IPS-NIHi11 (cell line): Measurements from ENCODE around the gene BFSP2.
"Not testable (repeated sequence)": the region's sequence is repeated elsewhere in the genome, so short reads cannot be mapped to it uniquely, and the experiment has no call there.

ENCODE experiments used
- DNase-seq: peaks from one replicate; pipeline ENCODE4 v3.0.0; 2012; ENCODE audit warnings: mixed read lengths, low spot score

The BFSP2 gene

DNA sequence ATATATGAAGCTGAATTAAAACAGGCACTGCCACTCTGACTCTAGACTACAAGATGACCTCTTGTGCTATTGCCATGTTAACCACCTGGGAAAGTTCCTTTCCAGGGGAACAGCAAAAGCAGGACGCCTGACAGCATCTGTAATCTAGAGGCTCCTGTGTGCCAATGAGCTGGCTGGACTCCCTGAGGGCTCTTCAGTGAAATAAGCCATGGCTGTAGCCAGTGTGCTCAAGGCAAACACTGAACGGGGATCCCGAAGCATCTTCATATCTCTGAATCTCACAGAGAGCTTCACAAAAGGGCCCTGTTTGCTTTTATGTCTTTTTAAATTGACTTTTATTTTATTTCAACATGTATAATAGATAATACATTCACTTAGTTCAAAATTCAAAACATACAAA lies 57.2 kb downstream of the BFSP2 start:
- DNase-seq, result no peak

DNA sequence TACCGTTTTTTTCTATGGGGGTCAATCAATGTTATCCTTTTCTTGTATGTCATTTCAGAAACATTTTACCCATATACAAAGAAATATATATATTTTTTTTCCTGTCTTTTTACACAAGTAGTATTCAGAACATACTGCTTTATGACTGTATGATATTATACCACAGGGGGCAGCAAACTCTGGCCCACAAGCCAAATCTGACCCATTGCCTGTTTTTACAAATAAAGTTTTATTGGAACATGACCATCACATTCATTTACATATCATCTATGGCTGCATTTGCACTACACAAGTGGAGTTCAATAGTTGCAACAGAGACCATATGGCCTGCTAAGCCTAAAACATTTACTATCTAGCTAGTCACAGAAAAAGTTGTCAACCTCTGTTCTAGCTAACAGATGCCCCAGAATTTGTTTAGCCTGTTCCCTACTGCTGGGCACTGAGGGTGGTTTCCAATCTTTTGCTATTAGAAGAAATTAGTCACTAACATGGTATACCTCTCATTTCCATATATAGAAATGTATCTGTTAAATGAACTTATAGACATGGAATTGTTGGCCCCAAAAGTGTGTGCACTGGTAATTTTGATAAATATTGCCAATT lies 57.7 kb downstream of the BFSP2 start:
- DNase-seq, result no peak

DNA sequence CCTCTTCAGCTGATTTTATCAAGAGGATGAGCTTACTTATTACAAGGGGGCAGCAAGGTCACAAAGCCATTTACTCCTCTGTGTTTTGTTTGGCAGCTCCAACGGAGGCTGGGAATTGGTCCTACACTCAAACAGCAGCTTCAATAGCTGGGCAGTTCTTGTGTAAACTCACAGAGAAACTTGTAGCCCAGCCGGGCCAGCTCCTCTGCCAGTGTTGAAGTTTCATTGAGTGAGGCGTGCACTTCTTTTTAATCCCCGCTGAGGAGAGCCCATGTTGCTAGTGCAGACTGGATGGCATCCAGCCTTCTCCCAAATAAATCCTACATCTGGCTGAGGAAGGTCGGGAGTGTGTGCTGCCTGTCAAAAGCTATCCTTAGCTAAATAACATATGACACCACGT lies 59.5 kb downstream of the BFSP2 start:
- no peak for DNase-seq

DNA sequence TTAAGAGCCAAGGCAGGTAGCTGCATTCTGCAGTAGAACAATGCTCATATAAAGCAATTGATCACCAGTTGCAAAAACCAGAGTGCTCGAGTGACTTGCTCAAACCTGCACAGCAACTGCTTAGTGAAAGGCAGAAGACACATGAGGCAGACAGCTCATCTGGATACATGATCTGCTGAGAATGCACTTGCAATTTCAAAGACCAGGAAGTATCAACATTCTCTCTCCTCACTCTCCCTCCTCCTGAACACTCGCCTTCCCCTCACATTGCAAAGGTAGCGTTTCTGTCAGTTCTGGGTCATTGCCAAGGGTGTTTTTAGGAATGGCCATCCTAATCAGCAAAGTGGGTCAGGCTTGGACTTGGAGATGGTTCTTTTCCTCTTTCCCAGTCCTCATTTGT lies 61.0 kb downstream of the BFSP2 start:
- DNase-seq, result no peak

DNA sequence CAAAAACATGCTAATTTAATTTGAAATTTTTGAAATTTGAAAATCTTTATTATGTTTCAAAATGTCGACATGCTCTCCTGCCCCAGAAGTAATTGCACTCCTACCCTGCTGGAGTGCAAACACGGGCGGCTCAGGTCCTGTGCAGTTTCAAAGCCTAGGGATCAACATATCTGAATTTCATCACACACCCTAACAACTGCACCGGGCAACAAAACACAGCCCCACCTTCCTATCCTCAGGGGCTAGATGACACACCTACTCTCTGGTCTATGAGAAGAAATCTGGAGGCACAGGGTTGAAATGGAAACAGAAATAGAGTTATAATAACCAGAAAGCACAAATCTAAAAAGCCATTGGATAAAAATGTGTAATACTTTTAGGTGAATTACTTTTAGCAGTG lies 61.4 kb downstream of the BFSP2 start:
- no peak for DNase-seq

DNA sequence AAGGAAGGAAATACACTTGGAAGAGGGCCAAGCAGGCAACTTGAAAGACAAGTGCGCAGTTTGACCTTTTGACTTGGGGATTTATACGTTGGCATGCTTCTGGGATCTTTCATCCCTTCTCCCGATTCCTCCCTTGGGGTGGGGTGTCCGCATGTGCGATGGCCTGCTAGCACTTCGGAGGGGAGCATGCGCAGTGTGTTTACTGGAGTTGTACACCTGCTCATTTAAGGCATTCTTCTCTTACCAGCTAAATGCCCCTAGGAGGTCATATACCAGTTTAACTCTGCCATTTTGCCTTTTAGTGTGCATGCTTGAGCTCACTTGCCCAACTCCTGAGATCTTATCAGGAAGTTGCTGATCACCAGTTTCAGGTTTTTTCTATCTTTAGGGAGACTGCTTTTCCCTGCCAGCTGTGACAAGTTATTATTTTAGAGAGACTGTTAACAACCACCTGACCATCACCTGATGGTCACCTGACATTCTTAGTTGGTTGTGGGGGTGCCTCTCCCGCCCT lies 63.5 kb downstream of the BFSP2 start:
- DNase-seq, result no peak

DNA sequence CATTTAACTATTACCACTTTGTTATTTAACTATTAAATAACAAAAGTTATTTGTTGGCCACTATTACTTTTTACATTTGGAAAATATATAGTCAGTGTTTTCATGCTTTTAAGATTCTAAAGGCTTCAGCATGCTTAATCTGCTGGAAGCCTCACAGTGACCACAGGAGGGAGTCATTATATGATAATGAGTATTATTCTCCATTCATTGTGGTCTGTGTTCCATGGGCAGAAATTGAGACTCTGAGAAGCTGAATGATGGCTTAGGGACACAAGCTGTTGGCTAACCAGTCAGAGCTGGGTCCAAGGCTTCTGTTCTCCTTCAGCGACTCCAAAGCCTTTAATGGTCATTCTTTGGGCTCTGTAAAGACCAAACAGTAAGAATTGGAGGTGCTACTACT lies 64.7 kb downstream of the BFSP2 start:
- no peak for DNase-seq

DNA sequence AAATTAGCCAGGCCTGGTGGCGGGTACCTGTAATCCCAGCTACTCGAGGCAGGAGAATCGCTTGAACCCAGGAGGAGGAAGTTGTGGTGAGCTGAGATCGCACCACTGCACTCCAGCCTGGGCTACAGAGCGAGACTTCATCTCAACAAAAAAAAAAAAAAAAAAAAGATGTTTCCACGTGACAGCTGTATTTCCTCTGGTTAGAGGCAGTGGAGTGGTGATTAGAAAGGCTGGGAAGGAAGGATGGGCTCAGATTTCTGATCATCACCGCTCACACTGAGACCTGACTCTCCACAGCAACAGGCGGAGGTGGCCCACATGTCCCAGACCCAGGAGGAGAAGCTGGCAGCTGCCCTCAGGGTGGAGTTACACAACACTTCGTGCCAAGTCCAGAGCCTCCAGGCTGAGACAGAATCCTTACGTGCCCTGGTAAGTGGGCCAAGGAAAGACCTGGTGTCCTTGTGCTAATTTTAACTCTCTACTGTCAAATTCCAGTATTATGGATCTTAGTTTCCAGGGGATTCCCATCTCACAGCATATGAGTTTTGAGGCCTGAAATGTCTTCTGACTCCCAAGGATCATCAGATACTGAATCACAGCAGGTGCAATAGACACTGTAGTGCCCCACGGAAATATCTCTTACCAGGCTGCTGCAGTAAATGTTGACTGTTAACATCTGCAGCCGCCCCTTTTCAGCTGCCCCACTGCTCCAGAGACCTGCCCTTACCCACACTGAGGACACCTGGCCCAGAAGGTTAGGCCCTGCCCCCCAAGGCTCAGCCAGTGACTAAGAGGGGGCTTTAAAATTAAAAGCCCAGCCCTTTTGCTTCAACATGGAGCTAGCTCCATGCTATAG lies 66.9 kb downstream of the BFSP2 start:
- no peak for DNase-seq

DNA sequence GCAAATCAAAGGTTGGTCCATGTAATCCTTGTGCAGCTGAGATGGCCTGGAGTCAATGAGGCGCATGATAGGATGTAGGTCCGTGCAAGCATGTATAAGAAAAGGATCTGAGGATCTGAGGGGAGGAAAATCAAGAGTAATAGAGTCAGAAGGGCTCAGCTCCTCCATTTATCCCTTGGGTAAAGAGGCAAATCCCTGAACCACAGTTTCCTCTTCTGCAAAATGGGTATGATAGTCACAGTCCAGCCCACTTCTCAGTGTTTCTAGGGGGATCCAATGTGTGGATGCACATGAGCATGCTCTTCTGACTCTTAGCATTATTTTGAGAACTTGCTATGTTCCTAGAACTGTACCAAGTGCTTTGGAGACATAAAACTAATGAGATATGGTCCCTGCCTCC lies 67.9 kb downstream of the BFSP2 start:
- no peak for DNase-seq

DNA sequence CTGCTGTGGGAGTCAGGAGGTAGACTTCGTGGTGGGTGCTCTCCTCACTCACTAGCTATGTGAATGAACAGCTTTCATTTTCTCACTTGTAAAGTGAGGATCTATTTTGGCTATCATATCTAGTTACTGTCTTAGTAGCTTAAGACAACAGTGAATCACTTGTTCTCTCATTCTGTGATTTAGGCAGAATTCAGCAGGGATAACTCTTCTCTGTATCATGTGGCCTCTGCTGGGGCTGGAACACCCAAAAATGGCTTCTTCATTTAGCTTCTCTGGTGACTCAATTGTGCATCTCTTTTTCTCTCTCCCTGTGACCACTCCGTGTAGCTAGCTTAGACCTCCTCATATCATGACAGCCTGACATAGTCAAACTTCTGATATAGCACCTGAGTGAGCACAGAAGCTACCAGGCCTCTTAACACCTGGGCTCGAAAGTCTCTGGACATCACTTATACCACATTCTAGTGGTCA lies 68.4 kb downstream of the BFSP2 start:
- DNase-seq, result no peak

DNA sequence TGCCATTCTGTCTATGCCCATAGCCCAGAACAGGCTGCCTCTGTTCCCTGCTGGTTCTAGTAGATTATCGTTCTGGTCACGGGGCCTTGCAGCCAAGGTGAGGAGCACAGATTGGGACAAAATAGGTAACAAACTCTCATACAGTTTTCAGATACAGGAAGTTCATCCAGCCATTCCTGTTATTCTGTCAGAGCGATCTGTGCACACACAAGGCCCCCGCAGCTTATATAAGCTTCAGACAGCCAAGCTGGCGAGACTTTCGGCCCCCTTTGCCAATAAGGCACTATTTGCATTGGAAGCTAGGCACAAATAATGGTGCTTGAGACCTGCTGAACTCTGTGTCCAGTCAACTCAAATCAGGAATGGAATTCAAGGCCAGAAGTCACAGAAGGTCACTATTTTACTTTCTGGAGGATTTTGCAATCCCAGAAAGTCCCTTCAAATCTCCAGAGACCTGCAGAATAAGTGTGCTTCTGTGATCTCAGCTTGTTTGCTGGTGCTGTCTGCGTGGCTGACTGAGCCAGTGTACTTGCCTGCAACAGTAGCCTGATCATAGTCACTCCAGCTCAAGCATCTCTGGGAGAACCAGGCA lies 69.4 kb downstream of the BFSP2 start:
- no peak for DNase-seq

DNA sequence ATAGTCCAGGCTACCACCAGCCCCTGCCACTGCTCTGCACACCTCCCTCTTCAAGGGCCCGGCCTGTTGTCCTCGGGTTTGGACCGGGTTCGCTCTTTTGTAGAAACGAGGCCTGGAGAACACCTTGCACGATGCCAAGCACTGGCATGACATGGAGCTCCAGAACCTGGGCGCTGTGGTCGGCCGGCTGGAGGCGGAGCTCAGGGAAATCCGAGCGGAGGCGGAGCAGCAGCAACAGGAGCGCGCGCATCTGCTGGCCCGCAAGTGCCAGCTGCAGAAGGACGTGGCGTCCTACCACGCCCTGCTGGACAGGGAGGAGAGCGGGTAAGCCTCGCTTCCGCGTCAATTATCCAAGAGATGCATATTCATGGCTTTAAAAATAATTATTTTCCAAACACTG lies 72.4 kb downstream of the BFSP2 start:
- peak; percentile 66 for DNase-seq

DNA sequence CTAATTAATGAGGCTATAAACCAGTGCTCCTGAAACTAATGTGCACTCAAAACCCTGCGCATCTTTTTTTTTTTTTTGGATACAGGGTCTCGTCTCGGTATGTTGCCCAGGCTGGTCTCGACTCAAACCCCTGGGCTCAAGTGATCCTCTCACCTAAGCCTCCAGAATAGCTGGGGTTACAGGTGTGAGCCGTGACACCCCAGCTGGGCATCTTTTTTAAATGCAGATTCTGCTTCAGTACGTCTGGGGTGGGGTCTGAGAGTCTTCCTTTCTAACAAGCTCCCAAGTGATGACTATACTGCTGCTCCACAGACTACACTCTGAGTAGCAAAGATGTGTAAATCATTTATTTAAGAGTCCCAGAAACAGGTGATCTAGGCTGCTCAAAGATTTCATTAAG lies 73.0 kb downstream of the BFSP2 start:
- DNase-seq, result no peak

DNA sequence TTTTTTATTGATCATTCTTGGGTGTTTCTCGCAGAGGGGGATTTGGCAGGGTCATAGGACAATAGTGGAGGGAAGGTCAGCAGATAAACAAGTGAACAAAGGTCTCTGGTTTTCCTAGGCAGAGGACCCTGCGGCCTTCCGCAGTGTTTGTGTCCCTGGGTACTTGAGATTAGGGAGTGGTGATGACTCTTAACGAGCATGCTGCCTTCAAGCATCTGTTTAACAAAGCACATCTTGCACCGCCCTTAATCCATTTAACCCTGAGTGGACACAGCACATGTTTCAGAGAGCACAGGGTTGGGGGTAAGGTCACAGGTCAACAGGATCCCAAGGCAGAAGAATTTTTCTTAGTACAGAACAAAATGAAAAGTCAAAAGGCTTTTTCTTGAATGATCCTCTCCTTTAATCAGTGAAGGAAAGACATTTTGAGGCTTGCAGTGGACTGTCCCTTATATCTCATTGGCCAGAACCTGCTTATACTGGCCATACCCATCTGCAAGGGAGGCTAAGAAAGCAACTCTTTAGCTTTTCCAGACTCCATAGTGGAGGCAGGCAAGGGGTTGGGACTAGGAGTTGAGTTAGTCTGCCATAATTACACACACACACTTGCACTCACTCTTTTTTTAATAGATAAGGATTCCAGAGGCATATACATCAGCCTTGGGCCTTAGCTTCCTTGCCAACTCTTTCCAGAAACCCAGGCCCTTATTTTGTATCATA lies 73.8 kb downstream of the BFSP2 start:
- DNase-seq, result not testable (repeated sequence)

DNA sequence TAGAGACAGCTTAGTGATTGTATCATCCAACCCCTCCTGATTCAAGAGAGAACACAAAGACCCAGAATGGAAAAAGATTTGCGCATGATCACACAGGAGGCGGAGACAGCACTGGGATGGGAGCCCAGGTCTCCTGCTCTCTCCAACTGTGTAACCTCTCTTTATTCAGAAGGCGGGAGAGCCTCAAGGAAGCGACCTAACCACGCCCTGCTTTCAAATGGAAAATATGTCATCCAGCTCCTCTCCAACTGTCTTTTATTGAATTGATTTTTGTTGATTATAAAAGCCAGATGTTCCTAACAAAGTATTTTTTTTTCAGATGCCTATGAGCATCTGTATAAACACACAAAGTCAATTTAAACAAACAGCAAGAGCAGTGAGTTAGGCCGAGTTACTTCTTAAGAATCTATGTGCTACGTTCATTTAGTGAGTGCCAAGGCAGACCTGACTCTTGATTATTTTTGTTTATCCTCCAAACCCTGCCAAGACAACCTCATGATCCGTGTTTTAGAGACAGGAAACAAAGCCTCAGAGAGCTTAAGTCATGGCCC lies 74.5 kb downstream of the BFSP2 start:
- no peak for DNase-seq

DNA sequence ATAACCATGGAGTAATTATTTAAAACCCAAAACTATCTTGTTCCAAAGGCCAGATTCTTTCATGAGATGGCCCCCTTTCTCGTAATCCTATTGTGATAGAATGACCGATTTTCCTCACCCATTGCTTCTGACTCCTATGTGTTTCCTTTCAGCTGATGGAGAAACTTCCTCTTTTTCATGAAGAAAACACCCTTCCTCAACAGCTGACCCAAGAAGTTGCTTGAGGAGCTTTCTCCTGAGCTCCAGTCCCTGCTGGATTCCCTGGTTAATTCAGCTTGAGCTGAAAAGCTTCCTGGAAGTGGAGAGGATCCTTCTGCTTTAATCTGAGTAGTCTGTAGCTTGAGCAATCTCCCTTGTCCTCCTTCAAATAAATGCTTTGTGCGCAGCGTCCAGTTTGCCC lies 75.0 kb downstream of the BFSP2 start:
- no peak for DNase-seq

DNA sequence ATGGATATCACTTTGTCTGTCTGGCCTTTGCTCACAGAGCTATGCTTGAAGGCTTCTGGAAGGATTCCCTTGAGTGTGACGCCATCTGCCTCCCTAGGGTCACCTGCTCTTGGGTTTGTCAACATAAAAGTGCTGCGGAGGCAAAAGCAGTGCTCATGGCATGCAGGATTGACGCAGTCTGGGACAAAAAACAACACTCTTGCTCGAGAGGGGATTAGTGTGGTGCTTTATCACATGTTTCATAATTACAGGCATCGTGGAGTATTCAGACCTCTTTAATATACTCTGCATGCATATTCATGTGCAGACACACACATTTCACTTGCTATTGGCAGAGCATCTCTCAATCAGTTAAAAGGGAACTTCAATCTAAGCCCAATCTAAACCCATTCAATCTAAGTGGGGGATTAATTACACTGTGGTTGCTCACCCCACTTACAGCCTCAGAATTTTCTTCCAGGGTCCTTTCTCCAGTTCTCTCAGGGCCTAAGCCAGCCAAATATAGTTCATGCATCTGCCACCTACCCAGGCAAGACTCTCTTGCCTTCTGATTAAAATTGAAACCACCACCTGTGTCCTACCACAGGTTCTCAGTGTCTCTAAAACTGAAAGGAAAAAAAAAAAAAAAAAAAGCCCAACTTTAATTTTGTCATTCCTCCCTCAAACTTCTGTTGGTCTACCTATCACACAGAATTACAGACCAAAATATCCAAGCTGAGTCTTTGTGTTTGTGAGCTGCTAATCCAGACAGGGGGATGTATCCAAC lies 75.6 kb downstream of the BFSP2 start:
- no peak for DNase-seq

DNA sequence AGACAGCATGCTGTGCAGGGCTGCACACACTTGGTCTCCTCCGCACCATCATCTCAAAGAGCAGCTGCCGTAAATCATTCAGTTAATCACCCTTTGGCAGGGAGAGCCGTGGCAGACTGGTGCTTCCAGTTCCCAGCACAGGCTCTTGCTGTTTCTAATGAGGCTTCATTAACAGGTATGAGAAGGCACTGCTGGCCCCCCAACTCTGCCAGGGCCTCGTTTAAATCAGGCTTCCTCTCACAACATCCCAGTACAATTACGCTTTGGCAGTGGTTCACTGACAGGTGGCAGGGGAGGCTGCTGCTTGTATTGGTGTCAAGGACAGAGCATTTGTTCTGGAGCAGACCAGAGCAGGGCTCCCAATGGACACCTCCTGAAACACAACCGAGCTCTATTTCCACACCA lies 77.1 kb downstream of the BFSP2 start:
- DNase-seq, result no peak

DNA sequence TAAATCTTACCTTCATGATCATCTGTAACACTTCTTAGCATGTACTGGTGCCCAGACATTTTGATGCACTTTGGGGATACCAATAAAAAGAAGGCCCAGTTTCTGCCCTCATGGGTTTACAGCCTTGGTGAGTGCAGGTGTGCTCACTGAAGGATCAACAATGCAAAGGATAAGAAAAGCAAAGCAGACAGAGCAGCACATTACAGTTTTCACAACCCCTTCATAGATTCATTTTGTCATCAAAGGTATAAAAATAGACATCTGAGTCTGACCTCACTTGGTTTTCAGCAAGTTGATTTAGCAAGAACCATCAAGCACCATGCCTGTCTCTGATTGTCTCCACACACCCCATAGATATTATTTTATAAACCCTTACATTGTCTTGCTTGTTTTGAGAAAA lies 77.6 kb downstream of the BFSP2 start:
- DNase-seq, result no peak

DNA sequence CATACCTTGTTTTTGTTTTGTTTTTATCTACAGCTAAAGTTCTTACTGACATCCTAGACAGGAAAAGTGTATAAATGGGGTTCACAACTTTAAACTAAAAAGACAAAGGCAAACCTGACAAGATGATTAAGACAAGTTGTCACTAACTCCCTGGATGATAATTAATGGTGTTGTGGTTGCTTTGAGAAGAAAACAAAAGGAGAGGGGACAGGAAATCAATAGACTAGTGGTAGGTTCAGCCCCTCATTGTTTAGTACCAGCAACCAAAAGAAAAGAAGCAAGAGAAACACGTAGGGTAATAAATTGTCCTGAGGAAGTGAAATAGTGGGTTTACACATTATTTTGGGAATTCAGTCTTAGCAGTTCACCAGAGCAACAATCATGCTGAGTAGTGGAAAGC lies 78.8 kb downstream of the BFSP2 start:
- no peak for DNase-seq

DNA sequence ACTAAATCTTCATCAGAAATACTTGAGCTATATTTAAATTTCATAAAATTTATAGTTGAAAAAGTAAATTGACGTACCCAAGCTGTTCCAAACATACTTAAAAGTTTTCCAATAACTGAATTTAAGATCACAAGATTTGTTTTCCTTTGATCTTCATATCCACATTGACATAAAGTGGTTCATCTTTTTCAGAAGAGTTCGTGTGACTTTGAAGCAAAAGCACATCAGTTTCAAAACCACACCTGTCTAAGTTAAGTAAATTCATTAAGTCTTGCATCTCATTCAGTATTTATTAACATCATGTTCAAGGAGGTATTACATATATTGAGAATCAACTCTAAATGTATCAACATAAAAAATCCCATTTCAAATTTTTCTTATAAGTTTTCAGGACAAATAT lies 79.5 kb downstream of the BFSP2 start:
- DNase-seq, result no peak
